ENCODE data around the gene USP50. TPM values are rescaled to one million over a fixed set of nuclear protein-coding genes. Genes with fewer than 3 reads are reported as not detected.
"Not testable (repeated sequence)": the region's sequence is repeated elsewhere in the genome, so short reads cannot be mapped to it uniquely, and the experiment has no call there.

USP50 gene
- total RNA-seq, 4 donors from 2014 or later: 1.9 to 7.5 TPM; not detected in 2

DNA sequence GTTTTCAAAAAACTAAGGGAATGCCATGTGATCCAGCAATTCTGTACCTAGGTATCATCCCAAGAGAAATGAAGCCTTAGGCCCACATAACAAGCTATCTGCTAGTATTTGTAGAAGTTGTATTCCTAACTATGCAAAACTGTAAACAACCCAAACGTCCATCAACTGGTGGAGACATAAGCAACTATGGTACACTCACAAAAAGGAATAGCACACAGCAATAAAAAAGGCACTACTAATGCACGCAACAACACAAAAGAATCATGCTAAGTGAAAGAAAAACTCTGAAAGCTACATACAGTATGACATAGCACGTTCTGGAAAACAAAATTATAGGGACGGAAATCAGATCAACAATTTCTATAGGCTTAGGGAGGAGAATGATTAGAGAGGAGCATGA lies 15.3 kb downstream of the USP50 start:
- Histone ChIP-seq H3K4me1 (no peaks in the 10 kb centered on the region), H3K27me3 (no peaks in the 10 kb centered on the region), H3K4me3 (replicated peaks in 1 of 3) (no peak overlapping the region), H3K9me3 (no peaks in the 10 kb centered on the region), H3K27ac (no peak overlapping the region), H3K36me3 (no peaks in the 10 kb centered on the region)
- WGBS, 2 donors: 93 to 96% methylated on average over 4 of the region's 4 CpGs
- DNase-seq: no peak
- TF ChIP-seq POLR2A (IDR thresholded peaks at IDR 0.05): no peak
- TF ChIP-seq, protein P1, sequence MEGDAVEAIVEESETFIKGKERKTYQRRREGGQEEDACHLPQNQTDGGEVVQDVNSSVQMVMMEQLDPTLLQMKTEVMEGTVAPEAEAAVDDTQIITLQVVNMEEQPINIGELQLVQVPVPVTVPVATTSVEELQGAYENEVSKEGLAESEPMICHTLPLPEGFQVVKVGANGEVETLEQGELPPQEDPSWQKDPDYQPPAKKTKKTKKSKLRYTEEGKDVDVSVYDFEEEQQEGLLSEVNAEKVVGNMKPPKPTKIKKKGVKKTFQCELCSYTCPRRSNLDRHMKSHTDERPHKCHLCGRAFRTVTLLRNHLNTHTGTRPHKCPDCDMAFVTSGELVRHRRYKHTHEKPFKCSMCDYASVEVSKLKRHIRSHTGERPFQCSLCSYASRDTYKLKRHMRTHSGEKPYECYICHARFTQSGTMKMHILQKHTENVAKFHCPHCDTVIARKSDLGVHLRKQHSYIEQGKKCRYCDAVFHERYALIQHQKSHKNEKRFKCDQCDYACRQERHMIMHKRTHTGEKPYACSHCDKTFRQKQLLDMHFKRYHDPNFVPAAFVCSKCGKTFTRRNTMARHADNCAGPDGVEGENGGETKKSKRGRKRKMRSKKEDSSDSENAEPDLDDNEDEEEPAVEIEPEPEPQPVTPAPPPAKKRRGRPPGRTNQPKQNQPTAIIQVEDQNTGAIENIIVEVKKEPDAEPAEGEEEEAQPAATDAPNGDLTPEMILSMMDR (IDR thresholded peaks at IDR 0.05): no peak
- intact Hi-C loops (cut with DNase I): no loop called here

DNA sequence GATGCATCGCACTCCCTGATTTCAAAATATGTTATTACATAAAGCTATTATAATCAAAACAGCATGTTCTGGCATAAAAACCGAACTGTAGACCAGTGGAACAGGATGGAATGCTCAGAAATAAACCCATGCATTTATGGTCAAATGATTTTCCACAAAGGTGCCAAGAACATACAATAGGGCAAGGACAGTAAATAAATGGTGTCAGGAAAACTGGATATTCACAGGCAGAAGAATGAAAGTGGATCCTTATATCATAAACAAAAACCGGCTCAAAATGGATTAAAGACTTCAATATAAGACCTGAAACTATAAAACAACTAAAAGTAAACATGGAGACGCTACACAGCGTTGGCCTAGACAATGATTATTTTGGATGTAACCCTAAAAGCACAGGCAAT lies 22.6 kb downstream of the USP50 start:
- no peaks in the 10 kb centered on the region for H3K36me3 ChIP-seq
- intact Hi-C loops (cut with DNase I): no loop called here
- H3K9me3 ChIP-seq: no peaks in the 10 kb centered on the region
- no peak overlapping the region for H3K4me3 ChIP-seq (replicated peaks in 1 of 3)
- H3K27ac ChIP-seq: no peak overlapping the region
- no peaks in the 10 kb centered on the region for H3K27me3 ChIP-seq
- TF ChIP-seq, protein P1 (IDR thresholded peaks at IDR 0.05): no peak
- TF ChIP-seq POLR2A (IDR thresholded peaks at IDR 0.05): no peak
- H3K4me1 ChIP-seq: no peaks in the 10 kb centered on the region
- no peak for DNase-seq
- WGBS, 2 donors: 66 to 78% methylated on average over 5 of the region's 5 CpGs

DNA sequence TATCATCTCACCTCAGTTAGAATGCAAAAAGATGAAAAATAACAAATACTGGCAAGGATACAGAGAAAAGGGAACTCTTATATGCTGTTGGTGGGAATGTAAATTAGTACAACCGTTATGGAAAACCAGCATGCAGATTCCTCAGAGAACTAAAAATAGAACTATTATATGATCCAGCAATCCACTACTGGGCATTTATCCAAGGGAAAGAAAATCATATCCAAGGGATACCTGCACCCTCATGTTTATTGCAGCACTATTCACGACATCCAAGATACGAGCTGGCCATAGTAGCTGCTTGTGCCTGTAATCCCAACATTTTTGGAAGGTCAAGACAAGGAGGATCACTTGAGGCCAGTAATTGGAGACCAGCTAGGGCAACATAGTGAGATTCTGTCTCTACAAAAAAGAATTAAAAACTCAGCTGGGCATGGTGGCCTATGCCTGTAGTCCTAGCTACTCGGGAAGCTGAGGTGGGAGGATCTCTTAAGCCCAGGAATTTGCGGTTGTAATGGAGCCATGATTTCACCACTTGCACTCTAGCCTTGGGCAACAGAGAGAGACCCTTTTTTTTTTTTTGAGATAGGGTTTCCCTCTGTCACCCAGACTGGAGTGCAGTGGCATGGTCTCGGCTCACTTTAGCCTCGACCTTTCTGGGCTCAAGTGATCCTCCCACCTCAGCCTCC lies 26.6 kb downstream of the USP50 start:
- TF ChIP-seq, protein P1 (IDR thresholded peaks at IDR 0.05): no peak
- TF ChIP-seq POLR2A (IDR thresholded peaks at IDR 0.05): no peak
- intact Hi-C loops (cut with DNase I): no loop called here
- Histone ChIP-seq H3K36me3 (no peaks in the 10 kb centered on the region), H3K27ac (no peak overlapping the region), H3K27me3 (no peaks in the 10 kb centered on the region), H3K4me3 (replicated peaks in 1 of 3) (no peak overlapping the region), H3K4me1 (no peaks in the 10 kb centered on the region), H3K9me3 (no peaks in the 10 kb centered on the region)
- WGBS, 2 donors: 78 to 81% methylated on average over 7 of the region's 7 CpGs
- DNase-seq: no peak

DNA sequence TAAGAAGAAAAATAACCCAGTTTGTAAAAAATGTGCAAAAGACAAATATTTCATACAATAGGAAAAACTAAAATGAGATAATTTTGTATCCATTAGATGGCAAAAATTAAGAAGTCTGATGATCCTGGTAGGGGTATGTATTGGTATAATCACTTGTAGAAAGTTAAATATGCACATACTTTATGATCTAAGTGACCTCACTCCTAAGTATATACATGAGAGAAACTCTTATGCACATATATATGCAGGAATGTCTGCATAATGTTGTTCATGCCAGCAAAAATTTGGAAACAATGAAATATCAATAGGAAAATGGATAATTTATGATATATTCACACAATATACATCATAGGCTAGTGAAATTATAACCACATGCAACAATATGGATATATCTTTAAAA lies 33.5 kb downstream of the USP50 start:
- DNase-seq: no peak
- intact Hi-C loops (cut with DNase I): no loop called here
- H3K27ac ChIP-seq: no peak overlapping the region

DNA sequence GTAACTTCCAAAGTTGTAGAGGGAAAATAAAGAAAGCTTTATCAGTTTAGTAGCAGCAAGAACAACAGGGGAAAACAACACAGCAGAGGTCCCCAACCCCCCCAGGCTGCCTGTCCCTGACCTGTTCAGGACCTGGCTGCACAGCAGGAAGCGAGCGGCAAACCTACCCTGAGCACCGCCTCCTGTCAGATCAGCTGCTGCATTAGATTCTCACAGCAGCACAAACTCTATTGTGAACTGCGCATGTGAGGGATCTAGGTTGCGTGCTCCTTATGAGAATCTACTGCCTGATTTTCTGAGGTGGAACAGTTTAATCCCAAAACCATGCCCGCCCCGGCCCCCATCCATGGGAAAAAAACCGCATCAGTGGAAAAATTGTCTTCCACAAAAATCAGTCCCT lies 40.3 kb downstream of the USP50 start:
- TF ChIP-seq, protein P1 (IDR thresholded peaks at IDR 0.05): no peak
- no peak for TF ChIP-seq POLR2A (IDR thresholded peaks at IDR 0.05)
- no peak overlapping the region for H3K4me3 ChIP-seq (replicated peaks in 1 of 3)
- H3K9me3 ChIP-seq: no peaks in the 10 kb centered on the region
- H3K36me3 ChIP-seq: no peaks in the 10 kb centered on the region
- 76 to 83% methylated on average over 8 of the region's 8 CpGs for WGBS, 2 donors
- H3K4me1 ChIP-seq: no peaks in the 10 kb centered on the region
- no peak overlapping the region for H3K27ac ChIP-seq
- no peak for DNase-seq
- intact Hi-C loops (cut with DNase I): no loop called here
- H3K27me3 ChIP-seq: no peaks in the 10 kb centered on the region

More for the DNA sequence above, 33.5 kb downstream of the USP50 start:
- H3K4me3 ChIP-seq (replicated peaks in 1 of 3): no peak overlapping the region
- H3K36me3 ChIP-seq: no peaks in the 10 kb centered on the region
- no peaks in the 10 kb centered on the region for H3K4me1 ChIP-seq
- no peak for TF ChIP-seq POLR2A (IDR thresholded peaks at IDR 0.05)
- TF ChIP-seq, protein P1 (IDR thresholded peaks at IDR 0.05): no peak
- no peaks in the 10 kb centered on the region for H3K9me3 ChIP-seq
- H3K27me3 ChIP-seq: no peaks in the 10 kb centered on the region

DNA sequence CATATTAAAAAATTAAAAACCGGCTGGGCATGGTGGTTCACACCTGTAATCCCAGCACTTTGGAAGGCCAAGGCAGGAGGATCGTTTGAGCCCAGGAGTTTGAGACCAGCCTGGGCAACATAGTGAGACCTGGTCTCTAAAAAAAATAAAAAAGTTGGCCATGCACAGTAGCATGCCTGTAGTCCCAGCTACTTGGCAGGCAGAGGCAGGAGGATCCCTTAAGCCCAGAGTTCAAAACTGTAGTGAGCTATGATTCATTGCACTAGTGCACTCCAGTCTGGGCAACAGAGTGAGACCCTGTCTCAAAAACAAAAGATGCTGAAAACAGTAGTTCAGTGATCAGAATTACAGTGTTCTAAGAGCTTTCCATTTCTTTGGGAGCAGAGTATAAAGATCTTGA lies 40.8 kb downstream of the USP50 start:
- DNase-seq; H3K36me3 ChIP-seq; H3K9me3 ChIP-seq; intact Hi-C loops (cut with DNase I); H3K27ac ChIP-seq; H3K4me1 ChIP-seq; H3K4me3 ChIP-seq (replicated peaks in 1 of 3); H3K27me3 ChIP-seq: not testable (repeated sequence)
- WGBS, 2 donors: 89 to 91% methylated on average over 2 of the region's 2 CpGs

Data from thyroid gland (tissue), 4 donors.